Measurements from ENCODE around the gene ATXN1. TPM values are rescaled to one million over a fixed set of nuclear protein-coding genes. Genes with fewer than 3 reads are reported as not detected.
"Not testable (repeated sequence)": the region's sequence is repeated elsewhere in the genome, so short reads cannot be mapped to it uniquely, and the experiment has no call there.

Gene ATXN1
- total RNA-seq, 3 donors from 2014 or later = 30.4 to 87.3 (median 50.1) TPM

DNA sequence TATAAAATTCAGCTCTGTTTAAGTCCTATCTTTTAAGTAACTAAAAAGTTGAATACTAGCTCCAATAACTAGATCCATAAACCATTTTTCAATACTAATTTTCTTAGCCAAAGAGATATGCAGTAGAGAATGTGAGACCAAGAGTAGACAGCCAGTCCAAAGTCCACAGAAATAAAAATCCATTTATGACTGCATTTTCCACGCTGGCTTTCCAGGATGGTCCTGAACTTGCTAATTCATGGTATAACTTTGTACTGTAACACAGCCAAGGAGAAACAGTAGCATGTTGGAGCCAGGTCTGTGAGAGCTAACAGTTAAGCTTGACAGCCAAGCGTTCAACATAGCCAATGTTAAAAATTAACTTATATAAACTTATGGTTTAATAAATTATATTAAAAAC is 366.6 kb downstream of the ATXN1 start:
- intact Hi-C loops (cut with DNase I, micrococcal nuclease) = no loop called here
- DNase-seq = peak in 1 of 3 donors; percentile 28
- no peak overlapping the region for H3K4me3 ChIP-seq
- TF ChIP-seq, protein P1, sequence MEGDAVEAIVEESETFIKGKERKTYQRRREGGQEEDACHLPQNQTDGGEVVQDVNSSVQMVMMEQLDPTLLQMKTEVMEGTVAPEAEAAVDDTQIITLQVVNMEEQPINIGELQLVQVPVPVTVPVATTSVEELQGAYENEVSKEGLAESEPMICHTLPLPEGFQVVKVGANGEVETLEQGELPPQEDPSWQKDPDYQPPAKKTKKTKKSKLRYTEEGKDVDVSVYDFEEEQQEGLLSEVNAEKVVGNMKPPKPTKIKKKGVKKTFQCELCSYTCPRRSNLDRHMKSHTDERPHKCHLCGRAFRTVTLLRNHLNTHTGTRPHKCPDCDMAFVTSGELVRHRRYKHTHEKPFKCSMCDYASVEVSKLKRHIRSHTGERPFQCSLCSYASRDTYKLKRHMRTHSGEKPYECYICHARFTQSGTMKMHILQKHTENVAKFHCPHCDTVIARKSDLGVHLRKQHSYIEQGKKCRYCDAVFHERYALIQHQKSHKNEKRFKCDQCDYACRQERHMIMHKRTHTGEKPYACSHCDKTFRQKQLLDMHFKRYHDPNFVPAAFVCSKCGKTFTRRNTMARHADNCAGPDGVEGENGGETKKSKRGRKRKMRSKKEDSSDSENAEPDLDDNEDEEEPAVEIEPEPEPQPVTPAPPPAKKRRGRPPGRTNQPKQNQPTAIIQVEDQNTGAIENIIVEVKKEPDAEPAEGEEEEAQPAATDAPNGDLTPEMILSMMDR (IDR thresholded peaks at IDR 0.05) = no peak
- peak; percentile 52 for ATAC-seq
- no peaks in the 10 kb centered on the region for H3K36me3 ChIP-seq (ENCODE audit: low read depth)
- H3K9me3 ChIP-seq = no peaks in the 10 kb centered on the region
- peaks cover 6% of the 10 kb centered on the region for H3K4me1 ChIP-seq (ENCODE audit: low read depth)

DNA sequence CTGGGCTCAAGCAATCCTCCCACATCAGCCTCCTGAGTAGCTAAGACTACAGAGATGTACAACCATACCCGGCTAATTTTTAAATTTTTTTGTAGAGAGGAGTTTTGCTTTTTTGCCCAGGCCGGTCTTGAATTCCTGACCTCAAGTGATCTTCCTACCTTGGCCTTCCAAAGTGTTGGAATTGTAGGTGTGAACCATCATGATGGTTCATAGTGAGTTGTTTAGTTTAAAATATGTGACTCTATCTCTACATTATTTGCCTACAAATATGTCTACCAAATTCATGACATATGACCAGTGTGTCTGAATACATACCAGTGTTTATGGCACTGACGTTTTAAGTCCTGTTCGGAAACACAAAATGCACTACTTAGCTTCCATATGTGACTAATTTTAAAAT is 367.9 kb downstream of the ATXN1 start:
- ATAC-seq (no peak), DNase-seq (no peak)
- Histone ChIP-seq H3K4me1 (ENCODE audit: low read depth) (peaks cover 6% of the 10 kb centered on the region), H3K9me3 (no peaks in the 10 kb centered on the region), H3K36me3 (ENCODE audit: low read depth) (no peaks in the 10 kb centered on the region), H3K4me3 (no peak overlapping the region)
- TF ChIP-seq, protein P1 (IDR thresholded peaks at IDR 0.05) = no peak
- intact Hi-C loops (cut with DNase I, micrococcal nuclease) = no loop called here

DNA sequence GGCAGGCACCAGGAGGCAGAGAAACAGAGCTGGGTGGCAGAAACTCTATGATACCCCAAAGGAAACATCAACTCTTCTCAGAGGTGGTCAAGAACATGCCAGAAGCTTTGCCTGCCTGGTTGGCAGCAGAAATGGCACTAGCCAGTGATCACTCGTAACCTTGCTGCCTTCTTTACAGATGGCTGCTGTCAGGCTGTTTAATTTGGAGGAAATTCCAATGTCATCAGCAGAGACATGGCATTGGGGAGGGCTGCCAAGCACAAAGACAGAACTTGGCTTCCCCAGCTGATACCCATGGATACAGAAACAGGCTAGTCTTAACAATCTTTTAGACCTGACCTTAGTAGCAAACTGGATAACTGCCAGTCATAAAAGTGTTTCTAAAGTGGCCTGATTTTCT is 369.2 kb downstream of the ATXN1 start:
- Histone ChIP-seq H3K4me1 (ENCODE audit: low read depth) (peaks cover 6% of the 10 kb centered on the region), H3K9me3 (no peaks in the 10 kb centered on the region), H3K4me3 (no peak overlapping the region), H3K36me3 (ENCODE audit: low read depth) (no peaks in the 10 kb centered on the region)
- no peak for DNase-seq
- no peak for ATAC-seq
- TF ChIP-seq, protein P1 (IDR thresholded peaks at IDR 0.05) = no peak
- intact Hi-C loops (cut with DNase I, micrococcal nuclease) = no loop called here

GRCh38 chr6:16391451-16391912 is 369.8 kb downstream of the ATXN1 start:
- DNase-seq = no peak
- Histone ChIP-seq H3K9me3 (no peaks in the 10 kb centered on the region), H3K4me1 (ENCODE audit: low read depth) (peaks cover 6% of the 10 kb centered on the region), H3K36me3 (ENCODE audit: low read depth) (no peaks in the 10 kb centered on the region), H3K4me3 (no peak overlapping the region)
- ATAC-seq = no peak
- intact Hi-C loops (cut with DNase I, micrococcal nuclease) = no loop called here
- TF ChIP-seq, protein P1 (IDR thresholded peaks at IDR 0.05) = no peak

DNA sequence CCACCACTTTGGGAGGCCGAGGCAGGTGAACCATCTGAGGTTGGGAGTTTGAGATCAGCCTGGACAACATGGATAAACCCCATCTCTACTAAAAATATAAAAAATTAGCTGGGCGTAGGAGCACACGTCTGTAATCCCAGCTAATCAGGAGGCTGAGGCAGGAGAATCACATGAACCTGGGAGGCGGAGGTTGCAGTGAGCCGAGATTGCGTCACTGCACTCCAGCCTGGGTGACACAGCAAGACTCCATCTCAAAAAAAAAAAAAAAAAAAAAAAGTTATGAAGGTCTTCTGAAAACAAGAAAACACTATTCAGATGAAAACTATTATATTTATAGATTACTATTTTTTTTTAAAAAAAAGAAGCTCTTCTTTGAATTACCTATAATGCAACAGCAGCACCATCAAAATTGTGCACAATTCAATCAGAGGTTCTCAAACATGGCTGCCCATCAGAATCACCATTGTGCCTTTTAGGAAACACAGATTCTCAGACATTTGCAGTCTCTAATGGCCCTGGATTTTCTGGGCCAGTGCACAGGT is 370.3 kb downstream of the ATXN1 start:
- H3K36me3 ChIP-seq (ENCODE audit: low read depth); H3K9me3 ChIP-seq; ATAC-seq; H3K4me1 ChIP-seq (ENCODE audit: low read depth); intact Hi-C loops (cut with DNase I, micrococcal nuclease); DNase-seq; H3K4me3 ChIP-seq: not testable (repeated sequence)

DNA sequence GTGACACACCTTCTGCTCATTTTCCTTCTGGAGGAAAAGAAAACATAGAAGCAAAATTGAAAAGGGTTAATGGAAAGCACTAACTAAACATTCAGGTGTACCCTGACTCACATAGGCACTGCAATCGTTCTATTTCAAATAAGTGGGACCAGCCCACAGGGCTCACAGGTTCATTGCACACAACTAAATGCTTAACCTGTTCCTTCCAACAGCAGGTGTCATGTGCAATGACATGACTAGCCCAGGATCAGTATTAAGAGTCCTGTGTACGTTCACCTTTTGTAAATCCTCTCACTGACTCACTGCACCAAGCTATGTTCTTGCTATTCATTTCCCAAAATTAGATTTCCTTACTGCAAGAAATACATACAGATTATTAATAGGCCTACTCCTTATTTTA is 371.6 kb downstream of the ATXN1 start:
- no peak overlapping the region for H3K4me3 ChIP-seq
- ATAC-seq (no peak), DNase-seq (no peak)
- H3K9me3 ChIP-seq = no peaks in the 10 kb centered on the region
- intact Hi-C loops (cut with DNase I, micrococcal nuclease) = no loop called here
- no peaks in the 10 kb centered on the region for H3K36me3 ChIP-seq (ENCODE audit: low read depth)
- H3K4me1 ChIP-seq (ENCODE audit: low read depth) = peaks cover 2% of the 10 kb centered on the region
- TF ChIP-seq, protein P1 (IDR thresholded peaks at IDR 0.05) = no peak

Measured in mucosa of descending colon (tissue), 3 donors.